OCI-M2 (cell line): ENCODE data around the gene TPR.
"Not testable (repeated sequence)": the region's sequence is repeated elsewhere in the genome, so short reads cannot be mapped to it uniquely, and the experiment has no call there.

Experiments used
- DNase-seq: peaks from one replicate; lab custom pipeline; 2025; ENCODE audit not compliant: unreplicated experiment; lab: John Stamatoyannopoulos, UW

TPR gene

DNA sequence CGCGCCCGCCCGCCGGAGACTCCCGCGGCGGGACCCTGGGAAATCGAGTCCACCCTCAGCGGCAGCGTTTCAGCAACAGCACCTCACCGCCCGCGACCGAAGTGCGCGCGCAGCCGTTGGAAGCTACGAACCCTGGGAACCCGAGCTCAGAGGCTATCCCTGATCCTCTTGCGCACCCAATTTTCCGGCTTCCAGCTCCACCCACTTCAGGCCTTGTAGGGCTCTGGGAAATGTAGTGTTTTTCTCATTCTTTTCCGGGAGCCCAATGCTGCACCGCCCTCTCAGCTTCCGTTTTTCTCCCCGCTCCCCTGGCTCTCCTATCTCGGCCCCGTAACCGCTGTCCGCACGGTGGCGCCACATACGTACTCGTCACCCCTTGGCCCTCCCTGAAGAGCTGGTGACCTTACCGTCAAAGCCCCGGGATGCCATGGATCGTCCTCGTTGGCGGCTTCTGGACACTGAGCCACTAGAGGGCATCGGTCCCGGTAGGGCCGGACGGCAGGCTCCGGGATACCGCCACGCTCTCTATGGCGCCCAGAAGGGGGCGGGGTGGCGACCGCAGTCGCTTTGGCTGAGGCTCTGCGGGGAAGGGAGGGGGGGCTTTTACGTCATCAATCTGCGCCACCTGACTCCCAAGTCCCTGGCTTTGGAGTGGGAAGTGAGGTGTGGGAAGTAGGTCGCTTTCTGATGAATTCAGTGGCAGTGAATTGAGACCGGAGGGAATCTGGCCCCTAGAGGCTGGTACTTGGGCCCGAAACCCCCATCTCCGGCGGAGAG, at the start of gene TPR, which contains the start of gene ODR4:
TSS of gene TPR (minus strand) at position 102 of the 777 bp plus-strand sequence. CDS start 225 bp downstream, outside the sequence.
TSS of gene ODR4 (plus strand) at position 687 of the 777 bp plus-strand sequence. CDS start 3,948 bp downstream, outside the sequence.
- DNase-seq, result peak; percentile 95

DNA sequence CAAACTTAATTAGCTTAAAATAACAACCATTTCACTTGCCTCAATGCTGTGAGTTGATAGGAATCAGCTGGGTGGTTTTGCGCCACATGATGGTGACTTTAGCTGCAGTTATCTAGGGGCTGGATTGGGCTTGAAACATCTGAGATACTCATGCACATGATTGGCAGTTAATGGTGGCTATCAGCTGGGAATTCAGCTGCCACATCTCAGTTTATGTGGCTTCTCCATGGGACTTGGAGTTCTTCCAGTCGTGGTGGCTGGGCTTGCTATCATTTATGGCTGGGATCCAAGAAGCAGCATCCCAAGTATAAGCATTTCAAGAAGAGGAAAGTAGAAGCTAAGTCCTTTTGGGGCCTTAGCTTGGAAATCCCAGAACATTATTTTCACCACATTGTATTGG, 49.5 kb upstream of the TPR start:
- DNase-seq, result no peak

DNA sequence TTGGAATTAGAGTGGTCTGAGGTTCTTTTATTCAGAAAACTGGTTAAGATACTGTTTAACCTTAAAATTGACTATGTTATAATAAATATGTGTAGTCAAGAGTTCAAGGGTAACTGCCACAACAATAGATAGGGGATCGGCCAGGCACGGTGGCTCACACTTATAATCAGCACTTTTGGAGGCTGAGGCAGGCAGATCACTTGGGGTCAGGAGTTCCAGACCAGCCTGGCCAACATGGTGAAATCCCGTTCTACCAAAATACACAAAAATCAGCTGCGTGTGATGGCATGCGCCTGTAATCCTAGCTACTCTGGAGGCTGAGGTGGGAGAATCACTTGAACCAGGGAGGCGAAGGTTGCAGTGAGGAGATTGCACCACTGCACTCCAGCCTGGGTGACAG, 46.4 kb upstream of the TPR start:
- DNase-seq, result no peak

DNA sequence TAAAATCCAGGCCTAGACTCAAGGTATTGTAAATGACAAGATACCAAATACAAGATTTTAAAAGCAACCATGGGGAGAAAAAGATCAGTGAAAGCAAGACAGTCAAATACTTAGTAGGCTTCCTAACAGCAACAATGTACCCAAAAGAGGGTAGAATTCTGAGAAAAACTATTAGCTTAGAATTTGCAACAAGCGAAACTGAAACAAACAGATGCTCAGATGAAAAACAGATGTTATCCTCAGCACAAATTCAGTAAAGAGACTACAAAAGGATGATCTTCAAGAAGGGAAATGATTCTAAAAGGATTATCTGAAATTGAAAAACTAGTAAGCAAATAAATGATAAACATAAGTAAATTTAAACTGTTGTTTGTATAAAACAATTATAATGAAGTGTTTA, 45.9 kb upstream of the TPR start:
- DNase-seq, result no peak

DNA sequence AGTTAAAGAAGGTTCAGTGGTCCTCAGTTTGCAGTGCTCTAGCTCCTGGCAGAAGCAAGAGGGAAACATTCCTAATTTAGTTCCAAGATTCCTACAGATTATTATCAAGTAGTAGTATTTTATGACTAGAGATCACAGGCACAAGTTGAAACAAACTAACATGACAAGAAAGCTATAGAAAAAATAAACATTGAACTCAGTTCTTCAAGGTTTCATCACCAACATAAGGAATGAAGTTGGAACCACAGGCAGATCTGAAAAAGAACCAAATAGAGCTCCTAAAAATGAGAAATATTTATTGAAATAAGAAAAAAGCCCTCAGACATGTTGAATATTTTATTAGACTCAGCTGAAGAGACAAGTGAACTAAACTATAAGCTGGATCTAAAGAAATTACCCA, 45.3 kb upstream of the TPR start:
- DNase-seq, result no peak

DNA sequence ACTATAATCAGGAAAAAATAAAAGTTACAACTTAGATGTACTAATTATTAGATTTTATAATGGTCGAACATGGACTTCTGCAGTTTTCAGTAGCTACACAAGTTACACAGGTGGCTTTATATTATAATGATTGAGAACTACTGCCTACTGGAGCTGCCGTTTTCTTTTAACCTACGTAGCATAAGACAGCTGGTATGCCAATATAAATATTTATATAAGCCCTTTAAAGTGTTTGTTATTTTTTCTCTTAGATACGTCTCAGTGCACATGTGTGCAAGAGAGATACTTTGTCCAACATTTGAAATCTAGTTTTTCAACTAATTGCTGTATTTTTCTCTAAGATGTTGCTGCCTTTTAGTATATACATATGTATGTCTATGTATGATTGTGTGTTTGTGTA, 43.5 kb upstream of the TPR start:
- no peak for DNase-seq

DNA sequence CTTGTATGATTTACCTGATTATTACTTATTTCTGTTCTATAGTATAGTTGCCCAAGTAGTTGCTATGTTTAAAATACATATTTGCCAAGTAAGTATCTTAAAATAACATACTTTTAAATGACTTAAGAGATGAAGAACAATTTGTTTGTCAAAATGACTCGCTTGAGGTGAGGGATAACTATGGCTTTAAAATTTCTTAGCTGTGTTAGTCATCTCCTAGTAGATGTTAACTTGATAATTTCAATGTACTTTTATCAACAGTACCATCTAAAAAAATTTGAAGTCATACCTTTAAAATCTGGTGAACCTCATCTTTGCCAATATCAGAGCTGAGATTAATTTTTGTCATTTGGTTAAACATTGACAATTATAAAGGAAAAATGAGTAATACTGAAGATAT, 38.3 kb upstream of the TPR start:
- DNase-seq, result no peak

DNA sequence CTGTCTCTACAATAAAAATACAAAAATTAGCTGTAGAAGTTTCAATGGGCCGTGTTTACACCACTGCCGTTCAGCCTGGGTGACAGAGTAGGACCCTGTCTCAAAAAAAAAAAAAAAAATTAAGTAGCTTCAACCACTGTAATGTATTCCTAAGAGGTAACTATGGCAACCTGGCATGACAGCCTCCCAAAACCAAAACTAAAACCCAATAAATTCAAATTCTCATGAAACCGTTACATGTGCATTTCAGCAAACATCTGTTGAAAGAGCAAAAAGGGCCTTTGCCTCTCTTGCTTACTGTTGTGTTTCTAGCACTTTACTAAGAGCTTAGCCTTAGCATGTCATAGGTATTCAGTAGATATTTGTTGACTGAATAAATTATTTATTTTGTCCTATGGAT, 34.0 kb upstream of the TPR start:
- DNase-seq, result no peak

DNA sequence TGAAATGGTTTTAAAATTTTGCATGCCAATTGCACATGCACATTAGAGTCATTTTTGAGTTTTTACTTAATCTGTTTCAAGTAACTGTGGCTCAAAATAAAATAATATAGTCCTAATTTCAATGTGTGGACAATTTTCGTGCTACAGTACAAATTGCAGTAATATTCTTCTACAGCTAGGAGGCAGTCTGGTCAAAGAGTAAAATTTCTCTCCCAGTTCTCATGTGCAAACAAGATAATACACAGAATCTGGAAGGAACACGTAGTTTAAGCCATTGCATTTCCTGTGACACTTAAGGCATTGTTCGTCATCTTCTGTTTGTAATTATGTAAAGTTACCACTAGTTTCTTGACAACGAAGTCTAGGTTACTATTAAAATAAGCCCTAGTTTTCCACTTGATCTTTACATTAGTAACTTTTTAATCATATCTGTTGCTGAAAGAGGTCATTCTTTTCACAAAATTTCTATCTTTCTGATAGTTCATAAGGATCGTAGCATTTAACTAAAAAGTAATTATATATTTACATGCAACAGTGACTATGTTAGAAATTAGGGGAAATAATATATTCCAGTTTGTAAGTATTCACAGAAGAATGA, 29.5 kb upstream of the TPR start:
- DNase-seq, result no peak

DNA sequence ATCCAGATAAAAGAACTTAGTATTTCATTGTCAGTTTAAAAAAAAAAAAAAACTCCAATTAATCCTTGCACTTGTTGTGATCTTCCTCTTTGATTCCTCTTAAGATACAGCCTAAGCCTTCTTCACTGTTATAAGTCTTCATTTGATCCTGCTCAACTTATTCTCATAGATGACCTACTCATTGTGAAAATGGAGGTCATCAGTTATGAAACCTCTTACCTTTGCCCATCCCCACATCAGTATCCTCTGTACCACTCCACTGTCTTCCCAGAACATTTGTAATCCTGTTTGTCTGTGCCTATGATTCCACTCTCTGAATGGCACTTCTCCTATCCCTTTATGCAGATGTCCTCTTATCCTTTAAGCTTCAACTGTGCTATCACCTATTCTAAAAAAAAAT, 28.6 kb upstream of the TPR start:
- DNase-seq, result no peak

DNA sequence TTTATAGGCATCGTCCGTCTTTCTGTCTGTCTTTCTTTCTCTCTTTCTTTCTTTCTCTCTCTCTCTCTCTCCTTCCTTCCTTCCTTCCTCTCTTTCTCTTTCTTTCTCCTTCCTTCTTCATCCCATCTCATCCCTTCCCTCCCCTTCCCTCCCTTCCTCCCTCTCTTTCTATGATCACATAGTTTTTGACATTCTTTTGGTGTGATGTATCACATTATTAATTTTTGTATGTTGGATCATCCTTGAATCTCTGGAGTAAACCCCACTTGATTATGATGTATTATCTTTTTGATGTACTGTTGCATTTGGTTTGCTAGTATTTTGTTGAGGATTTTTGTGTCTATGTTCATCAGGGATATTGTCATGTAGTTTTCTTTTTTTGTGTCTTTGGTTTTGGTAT, 26.4 kb upstream of the TPR start:
- DNase-seq, result not testable (repeated sequence)

DNA sequence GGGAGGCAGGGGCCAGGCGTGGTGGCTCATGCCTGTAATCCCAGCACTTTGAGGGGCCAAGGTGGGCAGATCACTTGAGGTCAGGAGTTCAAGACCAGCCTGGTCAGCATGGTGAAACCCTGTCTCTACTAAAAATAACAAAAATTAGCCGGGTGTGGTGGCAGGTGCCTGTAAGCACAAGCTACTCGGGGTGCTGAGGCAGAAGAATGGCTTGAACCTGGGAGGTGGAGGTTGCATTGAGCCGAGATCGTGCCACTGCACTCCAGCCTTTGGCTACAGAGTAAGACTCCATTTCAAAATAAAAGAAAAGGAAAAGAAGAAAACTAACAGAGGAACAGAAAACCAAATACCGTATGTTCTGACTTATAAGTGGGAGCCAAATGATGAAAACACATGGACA, 17.7 kb upstream of the TPR start:
- DNase-seq, result not testable (repeated sequence)

DNA sequence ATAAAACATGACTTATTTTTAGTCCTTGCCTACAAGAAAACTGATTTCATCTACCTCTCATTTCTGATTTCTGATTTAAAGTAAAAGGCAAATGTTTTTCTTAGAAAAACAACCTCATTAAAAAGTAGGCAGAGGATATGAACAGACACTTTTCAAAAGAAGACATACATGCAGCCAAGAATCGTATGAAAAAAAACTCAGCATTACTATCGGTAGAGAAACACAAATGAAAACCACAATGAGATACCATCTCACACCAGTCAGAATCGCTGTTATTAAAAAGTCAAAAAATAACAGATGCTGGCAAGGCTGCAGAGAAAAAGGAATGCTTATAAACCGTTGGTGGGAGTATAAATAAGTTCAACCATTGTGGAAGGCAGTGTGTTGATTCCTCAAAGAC, 16.8 kb upstream of the TPR start:
- no peak for DNase-seq

DNA sequence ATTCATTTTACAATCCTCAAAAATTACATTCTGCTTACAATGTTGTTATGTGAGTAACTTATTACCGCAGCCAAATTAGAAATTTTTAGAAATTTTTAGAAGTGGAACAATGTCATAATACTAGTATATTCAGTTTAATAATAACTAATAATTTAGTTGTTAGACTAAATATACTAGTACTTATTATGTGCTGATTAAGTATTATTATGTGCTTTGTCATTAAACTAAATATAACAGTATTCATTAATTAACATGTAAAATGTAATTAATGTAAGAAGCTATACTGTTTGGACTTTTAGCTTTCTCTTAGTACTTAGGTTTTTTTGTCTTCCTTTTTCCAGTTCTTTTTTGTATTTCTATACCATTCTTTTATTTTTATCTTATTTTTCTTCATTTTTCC, 15.9 kb upstream of the TPR start:
- no peak for DNase-seq

DNA sequence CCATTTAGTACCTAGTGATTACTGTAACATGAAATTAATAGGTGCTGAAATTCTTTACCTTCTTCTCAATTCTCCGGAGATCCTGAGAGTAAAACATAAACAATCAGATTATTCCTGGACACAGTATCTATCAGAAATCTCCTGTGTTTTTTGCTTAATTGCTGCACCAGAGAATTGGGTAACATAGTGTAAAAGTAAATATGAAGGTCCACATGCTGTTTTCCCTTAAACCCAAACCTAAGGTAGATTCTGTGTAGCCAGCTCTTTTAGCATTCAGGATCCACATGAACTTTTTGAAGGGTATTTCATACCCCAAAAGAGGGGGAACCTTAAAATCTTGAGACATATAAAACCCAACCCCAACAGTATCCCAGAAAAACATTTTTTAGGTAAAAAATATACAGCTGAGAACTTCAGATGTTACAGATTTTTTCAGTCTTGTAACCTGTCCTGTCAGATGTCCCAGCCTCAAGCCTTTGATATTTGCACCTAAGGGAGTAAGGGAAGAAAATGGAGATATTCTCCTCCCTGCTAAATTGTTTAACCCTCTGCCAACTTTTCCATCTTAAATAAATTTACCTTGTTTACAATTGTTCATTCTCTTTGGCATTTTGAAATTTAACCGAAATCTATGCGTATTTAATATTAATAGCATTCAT, 11.8 kb upstream of the TPR start:
- no peak for DNase-seq

DNA sequence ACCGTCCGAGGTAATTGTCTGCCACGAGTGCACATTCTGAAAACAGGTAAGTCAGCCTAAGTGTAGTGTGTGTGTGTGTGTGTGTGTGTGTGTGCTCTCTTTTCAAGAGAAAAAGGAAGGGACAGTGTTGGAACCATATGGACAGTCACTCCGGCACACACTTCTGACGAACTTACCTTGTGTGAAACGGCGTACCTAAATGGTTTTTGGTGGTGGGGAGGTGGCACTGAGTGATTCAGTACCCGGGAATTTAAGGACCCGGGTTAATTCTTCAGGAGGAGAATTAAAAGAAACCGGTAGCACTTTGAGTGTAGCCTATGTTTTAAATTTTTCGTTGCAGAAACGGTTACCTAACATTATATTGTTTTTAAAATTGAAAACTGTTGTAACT, 871 bp upstream of the TPR start:
- no peak for DNase-seq

DNA sequence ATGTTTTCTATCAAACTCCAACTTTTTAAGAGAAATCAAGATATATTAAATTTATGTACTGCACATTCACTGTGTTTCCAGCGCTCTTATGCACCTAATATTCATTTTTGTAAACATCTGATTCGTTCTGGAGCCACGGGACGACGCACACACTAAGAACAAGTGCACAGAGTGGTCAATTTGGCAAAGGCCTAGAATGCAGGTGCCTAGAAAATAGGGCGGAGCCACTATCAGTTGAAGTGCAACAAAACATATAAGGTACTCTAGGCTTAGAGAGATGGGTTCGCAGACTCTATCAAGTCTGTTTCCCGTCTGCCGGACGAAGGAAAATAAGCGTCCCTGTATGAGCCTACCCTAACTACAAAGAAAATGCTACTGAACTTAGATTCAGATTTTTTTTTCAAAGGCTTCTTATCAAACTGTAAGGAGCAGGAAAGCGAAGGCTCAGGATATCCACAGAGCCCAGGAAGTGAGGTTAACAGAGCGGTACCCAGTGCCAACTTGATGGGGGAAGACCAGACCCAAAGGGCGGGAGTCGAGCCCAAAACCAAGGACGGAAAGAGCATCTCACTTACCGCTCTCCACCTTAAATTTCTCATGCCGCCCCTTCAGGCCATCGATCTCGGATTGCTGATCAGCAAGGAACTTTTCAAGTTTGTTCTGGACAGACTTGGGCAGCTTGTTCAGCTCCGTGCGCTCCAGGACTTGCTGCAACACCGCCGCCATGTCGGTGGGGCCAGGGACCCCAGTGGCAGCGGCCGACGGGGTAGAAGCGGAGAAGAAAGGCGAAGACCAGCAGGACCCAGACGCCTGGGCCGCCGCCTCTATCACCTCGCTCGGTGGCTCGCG, 526 bp downstream of the TPR start:
- DNase-seq, result no peak

DNA sequence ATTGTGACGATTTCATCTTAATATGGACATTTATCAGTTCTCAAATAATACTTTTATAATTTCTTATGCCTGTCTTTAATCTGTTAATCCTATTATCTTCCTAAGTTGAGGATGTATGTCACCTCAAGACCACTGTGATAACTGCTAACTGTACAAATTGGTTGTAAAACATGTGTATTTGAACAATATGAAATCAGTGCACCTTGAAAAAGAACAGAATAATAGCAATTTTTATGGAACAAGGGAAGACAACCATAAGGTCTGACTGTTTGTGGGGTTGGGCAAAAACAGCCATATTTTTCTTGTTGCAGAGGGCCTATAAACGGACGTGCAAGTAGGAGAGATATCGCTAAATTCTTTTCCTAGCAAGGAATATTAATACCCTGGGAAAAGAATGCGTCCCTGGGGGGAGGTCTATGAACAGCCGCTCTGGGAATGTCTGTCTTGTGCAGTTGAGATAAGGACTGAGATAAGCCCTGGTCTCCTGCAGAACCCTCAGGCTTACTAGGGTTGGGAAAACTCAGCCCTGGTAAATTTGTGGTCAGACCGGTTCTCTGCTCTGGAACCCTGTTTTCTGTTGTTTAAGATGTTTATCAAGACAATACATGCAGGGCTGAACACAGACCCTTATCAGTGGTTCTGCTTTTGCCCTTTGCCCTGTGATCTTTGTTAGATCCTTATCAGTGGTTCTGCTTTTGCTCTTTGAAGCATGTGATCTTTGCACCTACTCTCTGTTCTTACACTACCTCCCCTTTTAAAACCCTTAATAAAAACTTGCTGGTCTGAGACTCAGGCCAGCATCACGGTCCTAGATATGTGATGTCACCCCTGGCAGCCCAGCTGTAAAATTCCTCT, 27.0 kb downstream of the TPR start:
- not testable (repeated sequence) for DNase-seq

DNA sequence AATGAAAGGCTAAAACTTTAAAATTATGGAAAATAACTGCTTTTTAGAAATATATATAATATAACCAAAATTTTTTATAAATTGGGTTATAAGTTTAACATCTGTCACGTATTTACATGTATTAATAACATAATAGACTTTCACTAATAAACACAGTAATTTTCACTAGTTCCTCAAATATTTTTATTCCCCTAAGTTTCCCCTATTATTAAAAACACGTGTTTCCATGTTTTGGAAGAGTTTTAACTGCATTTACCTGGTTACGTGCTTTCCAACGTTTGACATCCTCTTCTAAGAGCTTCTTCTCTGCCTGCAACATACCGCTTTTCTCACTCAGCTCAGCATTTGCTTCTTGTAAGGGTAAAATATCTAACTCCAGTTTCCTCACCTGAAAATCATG, 34.3 kb downstream of the TPR start:
- no peak for DNase-seq

DNA sequence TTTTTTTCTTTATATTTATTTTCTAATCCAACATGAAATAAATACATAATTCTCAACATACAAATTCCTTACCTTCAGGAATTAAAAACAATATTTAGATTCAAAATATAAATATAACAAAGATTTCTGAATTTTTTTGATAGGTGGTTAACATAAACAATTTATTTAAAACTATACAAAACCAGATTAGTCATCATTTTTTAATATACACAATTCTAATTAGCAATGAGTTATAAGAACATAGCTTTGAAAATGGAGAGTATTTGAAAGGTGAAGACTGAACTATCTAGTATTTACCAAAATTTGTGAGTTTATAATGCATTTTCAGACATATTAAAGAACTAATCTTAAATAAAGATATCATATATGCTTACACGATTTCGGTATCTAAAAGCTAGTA, 37.5 kb downstream of the TPR start:
- no peak for DNase-seq
